GM19193 (cell line): Measurements from ENCODE around the gene SVOP.

ENCODE experiments used
- POLR2A ChIP-seq: IDR thresholded peaks from 4 replicates; pipeline ENCODE4 v1.6.1; 2011; ENCODE audit not compliant: insufficient read depth, insufficient read length; ENCODE audit errors: extremely low read depth

Gene SVOP, protein sequence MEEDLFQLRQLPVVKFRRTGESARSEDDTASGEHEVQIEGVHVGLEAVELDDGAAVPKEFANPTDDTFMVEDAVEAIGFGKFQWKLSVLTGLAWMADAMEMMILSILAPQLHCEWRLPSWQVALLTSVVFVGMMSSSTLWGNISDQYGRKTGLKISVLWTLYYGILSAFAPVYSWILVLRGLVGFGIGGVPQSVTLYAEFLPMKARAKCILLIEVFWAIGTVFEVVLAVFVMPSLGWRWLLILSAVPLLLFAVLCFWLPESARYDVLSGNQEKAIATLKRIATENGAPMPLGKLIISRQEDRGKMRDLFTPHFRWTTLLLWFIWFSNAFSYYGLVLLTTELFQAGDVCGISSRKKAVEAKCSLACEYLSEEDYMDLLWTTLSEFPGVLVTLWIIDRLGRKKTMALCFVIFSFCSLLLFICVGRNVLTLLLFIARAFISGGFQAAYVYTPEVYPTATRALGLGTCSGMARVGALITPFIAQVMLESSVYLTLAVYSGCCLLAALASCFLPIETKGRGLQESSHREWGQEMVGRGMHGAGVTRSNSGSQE

DNA sequence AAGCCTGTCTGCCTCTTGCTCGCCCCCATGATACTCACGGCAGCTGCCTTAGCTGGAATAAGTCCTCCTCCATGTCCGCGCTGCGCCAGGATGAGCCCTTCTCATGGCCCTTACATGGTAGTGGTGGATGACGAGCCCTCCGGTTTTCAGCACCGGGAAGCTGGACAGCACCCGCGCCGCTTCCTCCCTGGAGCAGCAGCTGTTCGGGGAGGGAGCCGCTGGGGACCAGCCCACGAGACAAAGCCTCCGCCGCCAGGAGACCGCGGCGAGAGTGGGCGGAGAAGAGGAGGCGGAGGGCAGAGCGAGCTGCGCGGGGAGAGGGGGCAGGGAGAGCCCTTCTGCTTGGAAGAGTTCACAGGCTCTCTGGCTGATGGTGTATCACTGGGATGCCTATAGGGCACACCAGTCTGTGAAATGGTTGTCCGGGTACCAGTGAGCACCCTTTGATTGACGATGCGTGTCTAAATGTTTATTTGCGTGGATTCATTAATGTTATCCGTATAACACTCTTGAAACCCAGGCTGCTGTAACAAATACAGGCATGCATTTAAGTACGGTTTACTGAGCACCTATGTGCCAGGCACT lies at the start of gene SVOP:
TSS of gene SVOP (minus strand) at position 273 of the 585 bp plus-strand sequence. CDS start at position 73, 200 bp downstream.
- no peak for TF ChIP-seq POLR2A

DNA sequence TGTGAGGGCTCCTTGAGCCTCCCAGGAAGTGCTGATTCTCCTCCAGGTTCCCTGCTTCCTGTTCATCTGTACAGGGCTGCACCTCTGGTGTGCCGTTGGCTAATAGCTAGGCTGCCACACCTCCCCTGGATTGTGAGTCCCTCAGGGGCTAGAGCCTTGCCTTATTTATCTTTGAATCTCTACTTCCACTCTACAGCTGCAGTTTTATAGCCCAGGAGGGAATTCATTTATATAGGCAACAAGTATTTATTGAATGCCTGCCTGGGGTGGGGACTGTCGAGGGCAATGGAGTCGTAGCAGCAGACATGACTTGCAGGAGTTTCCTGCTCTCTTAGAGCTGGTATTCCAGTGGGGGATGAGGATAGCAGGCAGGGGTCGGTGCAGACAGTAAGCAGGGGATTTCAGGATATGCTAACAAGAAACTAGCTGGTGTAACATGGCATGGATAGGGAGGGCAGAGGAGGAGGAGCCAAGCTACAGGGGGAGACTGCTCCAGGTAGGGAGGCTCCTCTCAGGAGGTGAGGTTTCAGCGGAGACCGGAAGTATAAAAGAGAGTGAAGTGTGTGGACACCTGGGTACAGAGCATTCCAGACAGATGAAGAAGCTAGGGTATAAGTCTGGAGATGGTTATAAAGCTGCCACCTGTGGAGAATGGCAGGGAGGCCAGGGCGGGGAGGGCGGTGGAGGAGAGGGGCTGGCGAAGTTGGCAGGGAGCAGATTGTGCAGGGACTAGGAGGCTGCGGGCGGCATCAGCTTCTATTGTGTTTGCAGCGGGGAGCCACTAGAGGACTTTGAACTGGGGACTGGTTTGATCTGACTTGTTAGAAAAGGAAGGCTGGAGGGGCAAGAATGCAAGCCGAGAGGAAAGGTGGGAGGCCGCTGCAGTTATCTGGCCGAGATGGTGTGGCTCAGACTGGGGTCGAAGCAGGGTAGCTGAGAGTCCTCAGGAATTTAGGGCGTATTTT lies 48.7 kb upstream of the SVOP start:
- no peak for TF ChIP-seq POLR2A

DNA sequence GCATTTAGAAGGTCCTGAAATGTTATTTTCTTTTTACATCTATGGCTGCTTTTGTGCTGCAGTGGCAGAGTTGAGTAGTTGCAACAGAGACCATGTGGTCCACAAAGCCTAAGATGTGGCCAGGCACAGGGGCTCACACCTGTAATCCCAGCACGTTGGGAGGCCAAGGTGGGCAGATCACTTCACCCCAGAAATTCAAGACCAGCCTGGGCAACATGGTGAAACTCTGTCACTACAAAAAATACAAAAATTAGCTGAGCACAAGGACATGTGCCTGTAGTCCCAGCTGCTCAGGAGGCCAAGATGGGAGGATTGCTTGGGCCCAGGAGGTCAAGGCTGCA lies 45.0 kb upstream of the SVOP start:
- TF ChIP-seq POLR2A: no peak

DNA sequence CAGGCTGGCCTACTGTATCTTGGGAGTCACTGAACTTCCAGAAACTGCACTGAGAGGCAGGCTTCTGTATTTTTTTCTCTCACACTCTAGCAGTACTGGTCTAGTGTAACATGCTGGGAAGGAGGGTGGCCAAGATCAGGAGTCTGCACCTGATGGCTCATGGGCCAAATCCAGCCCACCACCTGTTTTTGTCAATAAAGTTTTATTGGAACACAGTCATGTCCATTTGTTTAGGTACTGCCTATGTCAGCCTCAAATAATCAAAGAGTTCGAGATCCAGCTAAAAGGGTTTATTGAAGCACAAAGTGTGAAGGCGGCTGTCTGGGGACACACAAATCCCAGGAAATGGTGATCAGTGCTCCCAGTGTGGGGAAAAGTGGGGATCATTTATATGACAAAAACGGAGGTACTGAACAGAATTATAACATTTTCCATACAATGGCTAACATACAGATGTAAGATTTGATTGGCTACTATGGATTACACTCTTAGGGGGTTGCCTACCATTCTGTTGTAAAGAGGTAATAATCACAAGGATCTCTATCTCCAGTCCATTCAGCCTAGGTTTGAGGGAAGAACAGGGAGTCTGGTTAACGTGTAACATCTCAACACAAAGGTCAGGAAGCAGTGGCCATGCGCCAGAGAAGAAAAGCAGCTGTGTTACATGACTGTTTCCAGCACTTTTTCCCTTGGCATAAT lies 44.4 kb upstream of the SVOP start:
- TF ChIP-seq POLR2A: no peak

DNA sequence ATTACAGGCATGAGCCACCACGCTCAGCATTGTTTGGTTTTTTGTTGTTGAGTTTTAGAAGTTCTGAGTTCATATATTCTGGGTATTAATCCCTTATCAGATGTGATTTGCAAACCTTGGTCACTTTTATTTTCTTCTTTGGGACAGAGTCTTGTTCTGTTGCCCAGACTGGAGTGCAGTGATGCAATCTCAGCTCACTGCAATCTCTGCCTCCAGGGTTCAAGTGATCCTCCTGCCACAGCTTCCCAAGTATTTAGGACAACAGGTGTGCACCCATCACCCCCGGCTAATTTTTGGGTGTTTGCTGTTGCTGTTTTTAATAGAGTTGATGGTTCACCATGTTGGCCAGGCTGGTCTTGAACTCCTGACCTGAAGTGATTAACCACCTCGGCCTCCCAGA lies 43.3 kb upstream of the SVOP start:
- TF ChIP-seq POLR2A: no peak

DNA sequence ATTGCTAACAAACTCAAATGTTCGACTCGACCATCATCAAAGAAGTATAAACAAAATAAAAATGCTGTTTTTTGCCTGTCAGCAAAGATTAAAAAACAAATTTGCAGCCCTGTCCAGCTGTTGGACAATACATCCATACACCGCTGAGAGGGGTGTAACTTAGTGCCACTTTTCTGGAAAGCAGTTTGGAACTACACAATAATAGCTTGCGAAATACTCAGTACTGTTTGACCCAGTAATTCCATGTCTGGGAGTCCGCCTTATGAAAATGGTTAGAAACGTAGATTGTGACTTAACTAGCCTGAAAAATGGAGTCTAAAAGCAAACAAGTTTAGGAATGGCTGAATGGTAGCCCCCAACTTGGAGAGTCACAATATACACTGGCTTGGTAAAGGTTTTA lies 37.9 kb upstream of the SVOP start:
- no peak for TF ChIP-seq POLR2A

DNA sequence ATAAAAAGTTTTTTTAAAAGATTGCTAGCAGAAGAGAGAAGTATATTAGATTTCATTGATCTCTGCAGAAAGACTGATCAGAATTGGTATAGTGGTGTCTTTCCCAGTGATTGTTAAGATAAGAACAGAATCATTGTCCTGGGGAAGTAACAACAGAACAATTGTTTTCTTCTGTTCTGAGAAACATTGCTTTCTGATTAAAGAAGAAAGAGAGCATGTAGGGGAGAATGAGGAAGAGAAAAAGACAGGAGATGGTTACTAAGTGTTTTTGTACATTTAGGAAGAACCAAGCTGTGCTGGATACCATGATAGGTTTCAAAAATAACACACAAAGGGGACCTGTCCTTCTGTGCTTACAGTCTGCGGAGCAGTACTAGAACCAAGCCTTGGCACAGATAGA lies 36.5 kb upstream of the SVOP start:
- no peak for TF ChIP-seq POLR2A

DNA sequence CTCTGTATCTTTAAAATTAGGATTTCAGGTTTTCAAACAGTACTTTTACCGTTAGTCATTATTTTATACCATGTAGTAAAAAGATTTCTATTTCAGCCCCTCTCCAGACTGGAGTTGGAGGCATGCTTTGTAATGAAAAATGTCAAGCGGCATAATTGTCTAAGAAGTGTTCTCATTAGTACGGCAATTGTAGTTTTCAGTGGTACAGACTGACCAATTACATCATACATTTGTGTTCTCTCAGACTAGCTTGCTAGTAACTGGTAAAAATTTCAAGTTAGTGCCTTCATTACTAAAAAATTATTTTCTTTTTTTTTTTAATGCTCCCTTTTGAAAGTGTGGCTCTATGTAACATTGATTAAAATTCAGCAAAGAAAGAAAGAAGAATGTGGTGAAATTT lies 36.0 kb upstream of the SVOP start:
- TF ChIP-seq POLR2A: no peak

DNA sequence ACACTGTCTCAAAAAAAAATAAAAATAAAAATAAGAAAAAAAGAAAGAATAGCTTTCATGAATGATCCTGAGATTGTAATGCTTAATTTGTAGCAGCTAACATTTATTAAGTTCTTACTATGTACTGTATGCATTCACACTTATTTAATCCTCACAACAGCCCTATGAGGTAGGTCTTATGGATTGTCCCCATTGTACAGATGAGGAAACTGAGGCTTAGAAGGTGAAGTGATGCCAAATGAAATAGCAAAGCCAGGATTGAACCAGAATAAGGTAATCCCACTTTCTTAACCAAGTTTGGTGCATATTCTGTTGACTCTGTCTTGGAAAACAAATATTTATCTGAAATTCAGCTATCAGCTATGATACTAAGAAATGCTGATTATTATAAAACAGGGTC lies 33.7 kb upstream of the SVOP start:
- TF ChIP-seq POLR2A: no peak

DNA sequence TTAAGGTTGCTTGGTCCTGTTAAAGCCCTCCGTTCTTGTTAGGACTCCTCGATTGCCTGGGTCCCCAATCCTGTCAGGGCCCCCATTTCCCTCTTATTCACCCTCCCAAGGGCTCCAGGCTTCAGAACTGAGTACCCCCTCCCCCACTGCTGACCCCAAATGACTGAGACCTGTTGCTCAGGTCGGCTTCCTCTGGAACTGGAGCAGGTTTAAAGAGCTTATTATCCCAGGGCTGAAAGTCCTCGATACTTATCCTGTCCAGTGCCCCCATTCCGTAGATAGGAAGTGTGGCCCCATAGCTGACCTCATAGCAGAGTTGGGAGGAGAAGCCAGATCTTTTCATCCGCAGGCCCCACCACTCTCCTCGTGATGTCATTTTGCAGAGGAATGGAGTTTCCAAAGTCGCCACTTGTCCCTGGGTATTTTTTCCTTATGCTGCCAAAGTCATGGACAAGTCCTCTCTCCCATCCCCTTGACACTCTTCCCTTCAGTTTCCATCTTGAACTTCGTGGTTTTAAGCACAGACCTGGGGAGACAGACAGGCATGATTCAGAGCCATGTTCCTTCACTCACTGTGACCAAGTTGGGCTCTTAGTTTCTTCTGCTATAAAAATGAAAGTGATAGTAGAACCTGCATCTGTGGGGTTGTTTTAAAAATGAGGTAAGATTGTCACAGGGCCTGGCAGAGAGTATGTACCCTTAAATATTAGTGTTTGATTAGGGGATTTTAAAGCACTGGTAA lies 32.7 kb upstream of the SVOP start:
- TF ChIP-seq POLR2A: peak; percentile 33

DNA sequence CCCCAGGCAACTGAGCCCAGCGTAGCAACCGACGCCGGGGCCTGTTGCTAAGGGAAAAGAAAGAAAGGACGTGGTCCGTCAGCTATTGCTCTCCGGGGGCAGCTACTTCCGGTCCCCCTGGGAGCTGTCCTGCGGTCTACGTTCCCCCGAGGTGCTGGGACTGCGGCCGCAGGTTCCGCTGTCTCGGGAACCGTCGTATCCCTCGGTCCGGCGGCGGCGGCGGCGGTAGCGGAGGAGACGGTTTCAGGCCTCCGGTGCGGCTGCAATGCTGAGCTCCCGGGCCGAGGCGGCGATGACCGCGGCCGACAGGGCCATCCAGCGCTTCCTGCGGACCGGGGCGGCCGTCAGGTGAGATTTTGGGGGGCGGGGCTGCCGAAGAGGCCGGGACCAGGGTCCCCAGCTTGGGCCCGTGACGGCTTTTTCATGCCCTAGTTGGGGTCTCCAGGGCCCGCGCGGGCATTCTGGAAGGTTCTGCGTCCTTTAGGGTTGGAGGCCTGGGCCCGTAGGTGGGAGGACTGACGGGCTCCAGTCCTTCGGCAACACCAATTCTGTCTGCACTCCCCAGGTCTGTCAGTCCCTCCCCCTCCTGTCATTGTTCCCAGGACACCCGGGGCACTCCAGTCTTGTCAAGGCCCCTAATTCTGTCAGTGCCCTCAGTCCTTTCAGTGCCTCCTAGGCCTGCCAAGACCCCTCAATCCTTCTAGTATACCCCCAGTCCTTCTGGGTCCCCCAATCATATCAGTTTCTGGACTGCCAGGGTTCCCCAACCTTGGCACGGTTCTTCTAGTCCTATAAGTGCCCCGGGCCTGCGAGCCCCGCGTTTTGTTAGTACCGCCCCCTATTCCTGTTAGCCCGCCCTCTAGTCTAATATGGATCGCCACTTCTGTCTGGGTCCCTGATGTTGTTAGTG lies 31.8 kb upstream of the SVOP start, which contains the start of gene USP30:
TSS of gene USP30 (plus strand) at position 163 of the 910 bp plus-strand sequence. CDS start at position 266, 103 bp downstream.
- peak; percentile 28 for TF ChIP-seq POLR2A

DNA sequence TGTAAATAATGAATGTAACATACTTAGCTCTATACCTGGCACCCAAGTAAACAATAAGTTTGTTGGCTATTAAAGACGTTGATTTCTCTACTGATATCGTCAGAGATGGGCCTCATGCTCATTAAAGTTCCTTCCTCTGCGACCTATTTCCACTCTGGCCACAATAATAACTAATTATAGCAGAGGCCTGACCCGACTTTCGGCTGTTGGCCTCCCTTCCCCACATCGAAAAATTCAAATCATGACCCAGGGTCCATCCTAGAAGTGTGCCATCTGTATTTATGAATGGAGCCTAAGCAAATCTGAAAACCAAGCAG lies 31.2 kb upstream of the SVOP start:
- TF ChIP-seq POLR2A: no peak
